GM18870 (cell line): Measurements from ENCODE around the gene KRT75.

ENCODE experiments used
- ATAC-seq: cut with Tn5 transposase; IDR thresholded peaks from one replicate; pipeline ENCODE4 v1.9.1; 2021; ENCODE audit warnings: moderate library complexity; ENCODE audit not compliant: unreplicated experiment

The KRT75 gene

GRCh38 chr12:52394836-52395405 is 39.2 kb downstream of the KRT75 start:
- ATAC-seq: no peak

GRCh38 chr12:52392465-52393007 is 41.6 kb downstream of the KRT75 start:
- ATAC-seq: no peak

- ATAC-seq: no peak
These were observed 42.6 kb downstream of the KRT75 start for GRCh38 chr12:52391618-52392002.

- no peak for ATAC-seq
These were observed 43.2 kb downstream of the KRT75 start for GRCh38 chr12:52390739-52391617.

GRCh38 chr12:52389313-52390207 is 44.6 kb downstream of the KRT75 start:
- no peak for ATAC-seq

- ATAC-seq: no peak
These were observed 46.3 kb downstream of the KRT75 start for GRCh38 chr12:52387859-52388258.

- no peak for ATAC-seq
These were observed 48.9 kb downstream of the KRT75 start, which contains the start of gene KRT84 for GRCh38 chr12:52385226-52385702. KRT84 (minus strand) TSS chr12:52385652; CDS start chr12:52385585, 67 bp downstream.

GRCh38 chr12:52383331-52383730 is 50.8 kb downstream of the KRT75 start:
- no peak for ATAC-seq

GRCh38 chr12:52382854-52383253 is 51.3 kb downstream of the KRT75 start:
- no peak for ATAC-seq

GRCh38 chr12:52381206-52381605 is 53.0 kb downstream of the KRT75 start:
- ATAC-seq: no peak

- ATAC-seq: no peak
These were observed 53.9 kb downstream of the KRT75 start for GRCh38 chr12:52380271-52380694.

- ATAC-seq: no peak
These were observed 54.6 kb downstream of the KRT75 start for GRCh38 chr12:52379536-52379935.

- no peak for ATAC-seq
These were observed 56.1 kb downstream of the KRT75 start for GRCh38 chr12:52378091-52378490.

GRCh38 chr12:52377266-52377665 is 56.9 kb downstream of the KRT75 start:
- no peak for ATAC-seq
